ENCODE results near the gene PCDH9.

Gene PCDH9

DNA sequence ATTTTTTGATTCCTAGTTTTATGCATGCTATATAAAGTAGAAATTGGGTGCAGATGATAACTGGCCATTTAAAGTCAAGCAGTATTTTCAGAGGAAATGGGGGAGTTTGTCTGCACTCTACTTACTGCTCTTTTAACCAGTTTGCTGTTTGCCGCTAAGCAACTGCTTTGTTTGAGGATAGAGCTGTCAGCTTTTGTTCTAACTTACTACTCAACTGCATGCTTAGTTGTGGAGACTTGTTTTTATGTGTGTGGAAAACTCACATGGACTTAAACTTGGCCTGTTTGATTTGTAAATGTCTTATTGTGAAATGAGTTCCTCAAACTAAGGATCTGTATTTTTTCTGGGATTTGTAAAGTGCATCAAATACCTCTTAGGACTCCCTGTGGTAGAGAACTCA, 591.1 kb downstream of the PCDH9 start:
- Histone ChIP-seq H3K18ac (ENCODE audit: low read length) (no peak overlapping the region), H3K4me3 (ENCODE audit: low read length in 2 of 2) (no peak overlapping the region), H3K27me3 (ENCODE audit: control insufficient read depth in 3 of 3, insufficient read depth in 3 of 3, low read depth in 1 of 3, low read length in 3 of 3) (no peaks in the 10 kb centered on the region), H3K23ac (ENCODE audit: low read depth, low read length, poor library complexity) (no peak overlapping the region), H3K14ac (ENCODE audit: low read length) (no peak overlapping the region), H4K91ac (ENCODE audit: low read depth, low read length, poor library complexity) (no peak overlapping the region), H3K4me2 (ENCODE audit: insufficient read depth, low read length, poor library complexity, severe bottlenecking) (no peak overlapping the region), H2BK120ac (ENCODE audit: low read depth, low read length) (no peak overlapping the region), H3K9ac (ENCODE audit: low read depth, low read length, poor library complexity) (no peak overlapping the region), H2BK12ac (ENCODE audit: low read length) (no peak overlapping the region), H3K27ac (replicated peaks; ENCODE audit: low read length) (no peak overlapping the region), H3K4ac (ENCODE audit: low read length) (no peak overlapping the region), H4K8ac (ENCODE audit: low read depth, low read length) (no peak overlapping the region), H2BK5ac (ENCODE audit: low read length) (no peak overlapping the region), H2BK15ac (ENCODE audit: low read length) (no peak overlapping the region), H3K9me3 (replicated peaks in 1 of 2; ENCODE audit: control insufficient read depth in 2 of 2, insufficient read depth in 1 of 2, low read depth in 1 of 2, low read length in 2 of 2) (peaks cover 0 to 2% of the 10 kb centered on the region in 2 donors), H3K79me1 (ENCODE audit: low read depth, low read length) (no peaks in the 10 kb centered on the region), H3K36me3 (replicated peaks in 1 of 2; ENCODE audit: control insufficient read depth in 2 of 2, insufficient read depth in 2 of 2, low read length in 2 of 2) (no peaks in the 10 kb centered on the region), H3K4me1 (ENCODE audit: control insufficient read depth in 2 of 2, insufficient read depth in 1 of 2, low read depth in 1 of 2, low read length in 2 of 2) (peaks cover 3 to 5% of the 10 kb centered on the region in 2 donors), H2AK5ac (ENCODE audit: low read depth, low read length) (no peak overlapping the region), H2AFZ (ENCODE audit: low read length) (peak overlapping the region; percentile 78)
- no CpG with 5 or more reads among the region's 1 CpG for WGBS, 2 donors (ENCODE audit: extremely low coverage in 2 of 2, insufficient read length in 2 of 2, insufficient replicate concordance in 1 of 2)
- DNase-seq (ENCODE audit: low spot score) = no peak

DNA sequence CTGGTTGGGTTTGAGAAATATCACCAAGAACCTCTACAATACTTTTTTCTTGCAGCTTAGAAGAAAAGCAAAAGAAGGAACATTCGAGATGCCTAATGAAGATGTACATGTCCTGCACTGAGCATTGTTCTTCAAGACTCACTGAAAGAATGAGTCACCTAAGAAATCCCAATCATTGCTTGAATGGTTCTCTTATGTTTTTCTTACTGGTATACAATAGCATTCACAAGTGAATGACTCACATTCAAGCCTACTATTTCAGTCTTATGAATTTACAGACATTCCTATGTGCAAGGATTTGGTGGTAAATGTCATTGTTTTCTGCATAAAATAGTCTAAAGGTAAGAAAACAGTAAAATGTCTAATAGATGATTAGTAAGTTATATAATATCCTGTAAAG, 594.6 kb downstream of the PCDH9 start:
- Histone ChIP-seq H3K9ac (ENCODE audit: low read depth, low read length, poor library complexity) (no peak overlapping the region), H3K36me3 (replicated peaks in 1 of 2; ENCODE audit: control insufficient read depth in 2 of 2, insufficient read depth in 2 of 2, low read length in 2 of 2) (no peaks in the 10 kb centered on the region), H3K27ac (replicated peaks; ENCODE audit: low read length) (no peak overlapping the region), H3K18ac (ENCODE audit: low read length) (no peak overlapping the region), H3K79me1 (ENCODE audit: low read depth, low read length) (no peaks in the 10 kb centered on the region), H3K4me3 (ENCODE audit: low read length in 2 of 2) (no peak overlapping the region), H3K4me2 (ENCODE audit: insufficient read depth, low read length, poor library complexity, severe bottlenecking) (no peak overlapping the region), H2AFZ (ENCODE audit: low read length) (peak overlapping the region; percentile 54), H2BK12ac (ENCODE audit: low read length) (no peak overlapping the region), H3K27me3 (ENCODE audit: control insufficient read depth in 3 of 3, insufficient read depth in 3 of 3, low read depth in 1 of 3, low read length in 3 of 3) (no peaks in the 10 kb centered on the region), H3K4me1 (ENCODE audit: control insufficient read depth in 2 of 2, insufficient read depth in 1 of 2, low read depth in 1 of 2, low read length in 2 of 2) (peaks cover 3 to 5% of the 10 kb centered on the region in 2 donors), H3K23ac (ENCODE audit: low read depth, low read length, poor library complexity) (no peak overlapping the region), H2BK120ac (ENCODE audit: low read depth, low read length) (no peak overlapping the region), H2AK5ac (ENCODE audit: low read depth, low read length) (no peak overlapping the region), H2BK5ac (ENCODE audit: low read length) (no peak overlapping the region), H3K4ac (ENCODE audit: low read length) (no peak overlapping the region), H4K8ac (ENCODE audit: low read depth, low read length) (no peak overlapping the region), H3K14ac (ENCODE audit: low read length) (no peak overlapping the region), H2BK15ac (ENCODE audit: low read length) (no peak overlapping the region), H3K9me3 (replicated peaks in 1 of 2; ENCODE audit: control insufficient read depth in 2 of 2, insufficient read depth in 1 of 2, low read depth in 1 of 2, low read length in 2 of 2) (peaks cover 0 to 6% of the 10 kb centered on the region in 2 donors), H4K91ac (ENCODE audit: low read depth, low read length, poor library complexity) (no peak overlapping the region)
- DNase-seq (ENCODE audit: low spot score) = no peak
- WGBS, 2 donors (ENCODE audit: extremely low coverage in 2 of 2, insufficient read length in 2 of 2, insufficient replicate concordance in 1 of 2) = no CpG with 5 or more reads among the region's 1 CpG

DNA sequence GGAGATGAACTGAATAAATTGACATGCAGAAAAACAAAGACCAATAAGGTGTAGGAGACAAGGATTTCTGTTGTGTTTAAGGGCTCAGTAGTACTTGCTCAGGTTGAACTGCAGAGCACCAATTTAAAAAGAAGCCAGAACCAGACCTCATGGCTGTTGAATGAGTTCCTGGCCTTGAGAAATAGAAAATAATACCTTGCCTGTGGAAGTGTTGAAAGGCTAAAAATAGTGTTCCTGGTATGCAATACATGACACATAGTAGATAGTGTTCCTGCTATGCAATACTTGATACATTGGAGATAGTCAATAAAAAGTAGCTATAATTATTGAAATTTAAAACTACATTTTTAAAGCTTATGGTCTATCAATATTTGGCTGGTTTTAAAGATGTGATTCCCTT, 595.8 kb downstream of the PCDH9 start:
- Histone ChIP-seq H3K4me2 (ENCODE audit: insufficient read depth, low read length, poor library complexity, severe bottlenecking) (no peak overlapping the region), H3K36me3 (replicated peaks in 1 of 2; ENCODE audit: control insufficient read depth in 2 of 2, insufficient read depth in 2 of 2, low read length in 2 of 2) (no peaks in the 10 kb centered on the region), H3K9ac (ENCODE audit: low read depth, low read length, poor library complexity) (no peak overlapping the region), H2BK12ac (ENCODE audit: low read length) (no peak overlapping the region), H3K27ac (replicated peaks; ENCODE audit: low read length) (no peak overlapping the region), H3K4ac (ENCODE audit: low read length) (no peak overlapping the region), H3K4me1 (ENCODE audit: control insufficient read depth in 2 of 2, insufficient read depth in 1 of 2, low read depth in 1 of 2, low read length in 2 of 2) (peaks cover 3 to 5% of the 10 kb centered on the region in 2 donors), H3K18ac (ENCODE audit: low read length) (no peak overlapping the region), H3K9me3 (replicated peaks in 1 of 2; ENCODE audit: control insufficient read depth in 2 of 2, insufficient read depth in 1 of 2, low read depth in 1 of 2, low read length in 2 of 2) (peaks cover 0 to 11% of the 10 kb centered on the region in 2 donors), H2AK5ac (ENCODE audit: low read depth, low read length) (no peak overlapping the region), H3K23ac (ENCODE audit: low read depth, low read length, poor library complexity) (no peak overlapping the region), H2BK5ac (ENCODE audit: low read length) (no peak overlapping the region), H4K8ac (ENCODE audit: low read depth, low read length) (no peak overlapping the region), H3K4me3 (ENCODE audit: low read length in 2 of 2) (no peak overlapping the region), H4K91ac (ENCODE audit: low read depth, low read length, poor library complexity) (no peak overlapping the region), H2BK15ac (ENCODE audit: low read length) (no peak overlapping the region), H2BK120ac (ENCODE audit: low read depth, low read length) (no peak overlapping the region), H3K14ac (ENCODE audit: low read length) (no peak overlapping the region), H3K79me1 (ENCODE audit: low read depth, low read length) (no peaks in the 10 kb centered on the region), H3K27me3 (ENCODE audit: control insufficient read depth in 3 of 3, insufficient read depth in 3 of 3, low read depth in 1 of 3, low read length in 3 of 3) (no peaks in the 10 kb centered on the region), H2AFZ (ENCODE audit: low read length) (no peak overlapping the region)
- no peak for DNase-seq (ENCODE audit: low spot score)

DNA sequence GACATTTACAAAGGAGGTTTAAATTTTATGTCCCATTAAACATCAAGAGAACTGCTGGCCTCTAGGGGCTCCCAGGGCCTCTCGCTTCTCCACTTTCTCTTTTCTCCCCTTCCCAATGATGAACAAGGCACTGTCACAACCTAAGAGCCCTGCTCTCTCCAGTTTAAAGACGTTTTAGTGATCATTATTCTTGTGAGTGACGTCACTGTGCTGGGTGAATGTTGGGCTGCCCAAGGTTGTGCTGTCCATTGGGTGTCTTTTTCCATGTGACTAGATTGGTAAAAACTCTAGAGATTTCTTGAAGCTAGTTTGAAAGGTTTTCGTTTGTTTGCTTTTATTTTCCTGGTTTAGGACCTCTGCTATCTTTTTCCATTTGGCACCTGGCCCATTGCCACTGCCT, 602.6 kb downstream of the PCDH9 start:
- Histone ChIP-seq H2BK15ac (ENCODE audit: low read length) (no peak overlapping the region), H3K27ac (replicated peaks; ENCODE audit: low read length) (no peak overlapping the region), H2AFZ (ENCODE audit: low read length) (peak overlapping the region; percentile 57), H3K4ac (ENCODE audit: low read length) (no peak overlapping the region), H3K4me1 (ENCODE audit: control insufficient read depth in 2 of 2, insufficient read depth in 1 of 2, low read depth in 1 of 2, low read length in 2 of 2) (no peaks in the 10 kb centered on the region), H3K14ac (ENCODE audit: low read length) (no peak overlapping the region), H3K4me2 (ENCODE audit: insufficient read depth, low read length, poor library complexity, severe bottlenecking) (no peak overlapping the region), H3K36me3 (replicated peaks in 1 of 2; ENCODE audit: control insufficient read depth in 2 of 2, insufficient read depth in 2 of 2, low read length in 2 of 2) (no peaks in the 10 kb centered on the region), H3K79me1 (ENCODE audit: low read depth, low read length) (no peaks in the 10 kb centered on the region), H4K91ac (ENCODE audit: low read depth, low read length, poor library complexity) (no peak overlapping the region), H3K9ac (ENCODE audit: low read depth, low read length, poor library complexity) (no peak overlapping the region), H2BK120ac (ENCODE audit: low read depth, low read length) (no peak overlapping the region), H2BK12ac (ENCODE audit: low read length) (no peak overlapping the region), H4K8ac (ENCODE audit: low read depth, low read length) (no peak overlapping the region), H3K27me3 (ENCODE audit: control insufficient read depth in 3 of 3, insufficient read depth in 3 of 3, low read depth in 1 of 3, low read length in 3 of 3) (no peaks in the 10 kb centered on the region), H3K4me3 (ENCODE audit: low read length in 2 of 2) (no peak overlapping the region), H2BK5ac (ENCODE audit: low read length) (no peak overlapping the region), H3K18ac (ENCODE audit: low read length) (no peak overlapping the region), H3K23ac (ENCODE audit: low read depth, low read length, poor library complexity) (no peak overlapping the region), H2AK5ac (ENCODE audit: low read depth, low read length) (no peak overlapping the region), H3K9me3 (replicated peaks in 1 of 2; ENCODE audit: control insufficient read depth in 2 of 2, insufficient read depth in 1 of 2, low read depth in 1 of 2, low read length in 2 of 2) (peaks cover 1 to 15% of the 10 kb centered on the region in 2 donors)
- no peak for DNase-seq (ENCODE audit: low spot score)
- WGBS, 2 donors (ENCODE audit: extremely low coverage in 2 of 2, insufficient read length in 2 of 2, insufficient replicate concordance in 1 of 2) = no CpG with 5 or more reads among the region's 4 CpGs

All from neuronal stem cell (in vitro differentiated cells).